HG02759 (cell line): ENCODE results near the gene DPYD.

Experiments
- ATAC-seq: cut with Tn5 transposase; IDR thresholded peaks from one replicate; pipeline ENCODE4 v1.9.1; 2021; ENCODE audit warnings: mild to moderate bottlenecking, moderate library complexity; ENCODE audit not compliant: unreplicated experiment

The DPYD gene

DNA sequence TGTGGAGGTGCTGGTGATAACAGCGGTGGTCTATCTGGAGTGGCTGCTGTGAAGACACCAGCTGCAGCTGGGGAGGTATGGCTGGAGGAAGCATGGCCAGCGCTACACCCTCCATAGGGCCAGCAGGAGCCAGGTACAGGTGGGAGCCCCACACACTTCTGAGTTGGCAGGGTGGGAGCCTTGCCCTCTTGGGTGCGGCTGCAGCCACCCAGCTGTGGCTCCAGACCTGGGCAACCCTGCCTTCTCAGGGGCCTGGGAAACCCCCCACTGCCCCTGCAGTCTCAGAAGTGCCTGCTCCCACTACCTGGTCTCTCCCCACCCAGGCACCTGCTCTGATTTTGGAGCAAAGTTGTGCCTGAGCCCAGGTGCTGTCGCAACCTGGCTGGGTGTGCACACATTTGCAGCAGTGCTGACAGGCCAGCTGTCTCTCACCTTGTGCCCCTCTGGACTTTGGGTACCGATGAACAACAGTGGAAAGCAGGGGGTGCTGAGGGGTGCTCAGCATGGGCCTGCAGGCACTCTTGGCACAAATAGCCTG is 76.2 kb downstream of the DPYD start:
- ATAC-seq: no peak

DNA sequence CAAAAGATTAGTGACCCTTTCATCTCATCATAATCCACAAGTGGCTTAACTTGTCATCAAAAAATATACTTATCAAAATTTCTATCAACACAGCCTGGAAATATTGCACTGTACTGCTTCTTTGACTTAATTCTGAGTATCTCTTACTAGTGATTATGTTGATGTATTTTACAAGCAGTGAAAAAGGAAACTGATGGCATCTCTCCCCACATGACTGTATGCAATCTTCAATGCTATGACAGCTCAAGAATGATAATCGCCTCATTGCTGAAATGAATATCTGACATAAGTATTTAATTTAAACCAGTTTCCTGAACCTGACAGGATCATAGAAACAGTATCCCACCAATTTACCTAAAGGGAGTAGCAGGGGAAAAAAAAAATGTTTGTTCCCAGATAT is 79.5 kb downstream of the DPYD start:
- ATAC-seq: no peak

DNA sequence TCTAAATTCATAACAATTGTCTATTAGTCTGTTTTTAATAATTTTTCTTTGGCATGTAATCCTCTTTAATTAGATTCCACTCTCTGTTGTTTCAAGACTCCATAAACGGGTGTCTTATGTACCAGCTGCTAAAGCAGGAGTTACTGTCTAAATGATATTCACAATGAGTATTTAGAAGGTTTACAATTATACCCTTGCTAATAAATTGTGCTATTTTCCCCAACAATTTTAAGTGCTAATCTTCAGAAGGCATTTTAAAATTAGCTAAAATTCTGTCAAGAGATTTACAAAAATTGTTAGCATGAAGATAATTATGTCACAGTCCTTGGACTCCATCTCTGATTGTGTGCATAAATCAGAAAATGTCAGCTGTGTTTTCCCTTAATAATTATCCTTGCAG is 83.7 kb downstream of the DPYD start:
- no peak for ATAC-seq

DNA sequence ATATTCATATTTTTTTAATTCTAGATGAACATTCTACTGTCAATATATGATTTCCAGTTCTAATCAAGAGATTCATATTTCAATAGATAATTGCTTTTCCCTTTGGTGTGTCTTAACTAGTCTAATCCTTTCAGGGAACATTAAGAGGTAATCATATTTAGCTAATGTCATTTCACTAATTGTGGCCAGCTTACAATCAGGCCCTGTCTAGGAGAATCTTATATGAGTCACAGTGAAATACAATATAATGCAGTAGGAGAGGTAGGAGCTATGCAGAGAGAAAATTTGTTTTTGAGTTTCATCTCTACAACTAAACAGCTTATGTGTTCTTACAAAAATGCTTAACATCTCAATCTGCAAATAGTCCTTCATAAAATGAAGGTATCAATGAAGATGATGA is 85.9 kb downstream of the DPYD start:
- ATAC-seq: no peak

DNA sequence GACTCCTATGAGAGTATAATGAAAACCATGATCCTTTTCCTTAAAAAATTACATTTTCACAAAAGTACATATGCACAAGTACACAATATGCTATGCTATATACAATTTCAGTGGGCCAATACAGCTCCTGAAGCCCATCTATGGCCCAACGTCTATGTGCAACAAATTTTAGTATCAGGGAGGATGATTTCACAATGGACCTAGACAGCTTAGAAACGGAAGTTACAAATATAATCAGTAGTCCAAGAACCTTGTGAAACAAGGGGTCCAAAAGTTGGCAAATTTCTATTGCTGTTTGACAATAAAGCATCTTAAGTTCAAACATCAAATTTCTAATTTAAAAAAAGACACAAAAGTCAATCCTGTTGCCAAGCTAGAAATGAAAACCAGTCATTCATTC is 87.0 kb downstream of the DPYD start:
- ATAC-seq: no peak

DNA sequence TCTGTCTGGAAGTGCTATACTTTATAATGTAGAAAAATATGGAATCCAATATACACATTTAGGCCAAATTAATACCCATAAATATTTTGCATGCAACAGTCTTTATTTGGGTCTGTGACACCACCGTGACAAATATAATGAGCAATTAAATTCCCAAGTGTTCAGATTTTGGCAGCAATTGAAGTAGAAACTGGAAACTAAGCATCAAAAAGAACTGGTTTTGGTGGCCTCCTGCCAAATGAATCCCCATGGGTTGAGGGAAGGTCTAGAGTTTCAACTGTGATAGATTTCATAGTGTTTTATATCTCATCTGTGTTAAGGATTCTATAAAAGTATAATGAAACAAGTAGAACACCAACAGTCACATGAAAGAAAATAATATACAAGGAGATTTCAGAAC is 88.4 kb downstream of the DPYD start:
- no peak for ATAC-seq

DNA sequence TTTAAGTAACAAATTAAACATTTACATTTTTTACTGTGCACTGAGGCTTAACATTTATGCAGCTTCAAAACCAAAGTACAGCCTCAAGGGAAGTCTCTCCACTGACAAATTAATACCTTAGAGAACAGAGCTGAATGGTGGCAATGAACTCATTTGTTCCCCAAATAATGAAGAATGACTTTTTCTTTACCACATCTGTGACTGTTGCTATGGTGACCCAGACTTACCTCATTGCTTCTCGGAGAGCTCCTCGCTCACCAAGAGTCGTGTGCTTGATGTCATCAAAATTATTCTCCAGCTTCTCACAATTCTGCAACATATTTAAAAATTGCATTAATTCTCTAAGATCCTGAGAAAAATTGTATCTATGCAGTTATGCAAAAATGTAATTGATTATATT is 92.9 kb downstream of the DPYD start:
- ATAC-seq: peak; percentile 82

DNA sequence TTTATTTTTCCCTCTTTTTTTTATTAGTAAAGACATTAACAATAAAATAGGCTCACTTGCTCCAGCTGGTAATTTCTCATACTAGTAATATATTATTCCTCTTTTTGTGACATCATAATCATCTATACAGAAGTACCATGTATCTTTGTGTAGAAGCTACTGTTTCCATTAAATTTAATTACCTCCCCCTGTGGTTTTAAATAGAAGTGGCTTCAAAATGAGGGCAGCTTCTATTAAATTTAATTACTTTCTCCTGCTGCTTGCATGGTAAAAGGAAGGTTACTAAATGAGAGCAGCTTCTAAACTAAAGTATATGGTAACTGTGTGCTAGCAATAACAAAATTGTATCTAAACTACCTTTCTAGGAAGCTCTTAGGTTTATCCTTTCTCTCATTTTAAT is 94.0 kb downstream of the DPYD start:
- no peak for ATAC-seq

DNA sequence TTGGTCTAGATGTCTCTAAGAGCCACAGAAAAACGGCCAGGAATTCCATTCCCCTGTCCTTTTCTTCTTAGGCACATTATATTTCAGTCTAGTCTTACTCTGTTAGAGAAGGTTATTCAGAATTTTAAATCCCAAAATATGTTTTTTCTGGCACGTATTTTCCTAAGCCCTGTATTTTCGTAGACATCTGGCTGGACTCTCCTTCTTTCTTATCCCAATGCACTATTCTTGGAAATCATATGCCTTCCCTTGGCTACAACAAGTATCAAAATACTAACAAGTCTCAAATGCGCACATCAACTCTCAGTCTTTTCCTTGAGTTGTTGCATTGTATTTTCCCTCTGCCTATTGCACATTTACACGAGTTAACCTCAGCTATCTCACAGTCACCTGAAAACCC is 96.2 kb downstream of the DPYD start:
- no peak for ATAC-seq

DNA sequence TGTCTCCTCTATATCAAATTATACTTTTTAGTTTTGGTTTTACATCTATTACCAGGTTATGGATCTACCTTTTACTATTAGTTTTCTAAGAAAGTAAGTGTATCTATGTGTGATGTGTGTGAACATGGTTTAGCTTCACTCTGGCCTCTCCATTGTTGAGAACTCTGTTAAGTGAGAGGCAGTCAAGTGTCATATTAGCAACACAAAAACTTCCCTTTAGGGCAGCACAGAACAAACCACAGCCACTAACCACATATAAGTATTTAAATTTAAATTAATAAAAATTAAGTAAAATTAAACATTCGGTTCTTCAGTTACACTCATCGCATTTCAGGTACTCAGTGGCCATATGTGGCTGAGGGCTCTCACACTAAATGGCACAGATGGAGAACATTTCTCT is 96.6 kb downstream of the DPYD start:
- ATAC-seq: no peak

DNA sequence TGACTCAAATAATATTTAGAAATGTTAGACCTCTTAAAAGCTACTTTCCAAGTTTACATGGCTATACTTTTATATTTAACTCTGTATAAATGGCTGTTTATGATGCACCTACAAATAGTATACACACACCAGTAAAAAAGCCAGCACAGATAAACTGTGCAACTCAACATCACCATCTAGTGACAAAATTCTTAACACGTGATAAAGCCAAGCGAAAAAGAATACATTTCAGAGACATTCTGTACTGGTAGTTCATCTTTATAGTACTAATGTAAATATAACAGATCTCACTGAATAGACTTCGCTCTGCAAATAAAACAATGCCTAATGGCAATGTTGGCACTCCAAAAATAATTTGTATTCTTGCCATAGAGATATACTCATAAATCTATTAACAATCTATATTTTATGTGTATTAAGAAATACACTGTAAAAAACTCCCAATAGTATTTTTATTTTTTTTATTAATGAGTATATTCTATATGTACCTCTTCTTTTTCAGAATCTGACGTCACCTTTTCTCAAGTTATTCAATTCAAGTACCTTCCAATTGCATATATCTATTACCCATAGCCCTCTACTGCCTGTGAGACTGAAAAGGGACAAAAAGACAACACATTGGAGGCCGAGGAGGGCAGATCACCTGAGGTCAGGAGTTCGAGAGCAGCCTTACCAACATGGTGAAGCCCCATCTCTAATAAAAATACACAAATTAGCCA is 100.2 kb downstream of the DPYD start:
- ATAC-seq: peak; percentile 79

DNA sequence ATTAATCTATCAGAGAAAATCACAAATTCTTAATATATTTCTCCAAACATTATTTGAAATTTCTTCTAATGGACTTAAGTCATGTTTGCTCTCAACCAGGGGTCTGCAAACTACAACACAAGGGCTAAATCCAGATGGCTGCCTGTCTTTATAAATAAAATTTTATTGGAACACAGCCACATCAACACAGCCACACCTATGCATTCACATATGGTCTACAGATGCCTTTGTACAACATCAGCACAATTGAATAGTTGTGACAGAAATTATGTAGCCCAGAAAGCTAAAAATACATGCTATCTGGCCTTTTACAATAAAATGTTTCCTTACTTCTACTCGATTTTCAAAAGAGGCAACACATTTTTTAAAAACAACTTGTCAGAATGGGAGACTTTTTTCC is 103.9 kb downstream of the DPYD start:
- no peak for ATAC-seq

DNA sequence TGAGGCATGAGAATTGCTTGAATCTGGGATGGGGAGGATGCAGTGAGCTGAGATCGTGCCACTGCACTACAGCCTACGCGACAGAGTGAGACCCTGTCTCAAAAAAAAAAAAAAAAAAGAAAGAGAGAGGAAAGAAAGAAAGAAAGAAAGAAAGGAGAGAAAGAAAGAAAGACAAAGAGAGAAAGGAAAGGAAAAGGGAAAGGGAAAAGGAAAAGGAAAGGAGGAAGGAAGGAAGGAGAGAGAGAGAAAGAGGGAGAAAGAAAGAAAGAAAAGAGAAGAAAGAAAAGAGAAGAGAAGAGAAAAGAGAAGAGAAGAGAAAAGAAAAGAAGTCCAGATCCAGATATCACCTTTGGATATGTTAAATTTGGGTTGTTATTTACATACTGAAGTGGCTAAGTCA is 106.0 kb downstream of the DPYD start:
- no peak for ATAC-seq

DNA sequence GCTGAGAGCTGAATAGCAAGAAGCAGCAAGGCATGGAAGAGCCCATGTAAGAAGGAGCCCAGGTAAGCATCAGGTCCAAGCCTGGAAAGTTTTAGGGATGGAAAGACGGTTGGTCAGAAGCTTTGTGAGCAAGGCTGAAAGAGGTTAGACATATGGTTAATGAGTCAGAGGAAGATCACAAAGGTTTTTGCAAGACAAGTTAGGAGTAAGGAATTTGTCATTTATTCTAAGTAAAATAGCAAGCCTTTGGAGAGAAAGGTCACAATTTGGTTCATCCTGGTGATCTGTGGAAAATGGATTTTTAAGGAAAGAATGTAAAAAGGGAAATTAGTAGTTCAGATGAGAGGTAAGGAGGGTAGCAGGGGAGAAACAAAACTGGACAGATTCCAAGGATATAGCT is 106.7 kb downstream of the DPYD start:
- no peak for ATAC-seq

DNA sequence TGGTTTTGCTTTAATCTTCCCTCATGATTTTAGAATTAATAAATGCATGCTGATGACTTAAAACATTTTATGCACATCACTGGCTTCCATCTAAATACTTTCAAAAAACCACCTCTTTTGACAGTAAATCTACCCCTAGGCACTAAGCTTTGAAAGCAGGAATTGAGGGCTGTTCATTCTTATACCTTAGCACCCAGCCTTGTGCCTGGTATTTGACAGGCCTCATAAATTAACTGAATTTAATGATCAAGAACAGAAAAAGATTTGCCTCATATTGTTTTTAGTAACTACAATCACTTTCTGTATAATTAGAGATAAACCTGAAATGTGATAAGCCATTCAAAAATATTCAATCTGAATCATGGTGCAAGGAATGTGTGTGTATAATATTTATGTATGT is 108.8 kb downstream of the DPYD start:
- no peak for ATAC-seq

DNA sequence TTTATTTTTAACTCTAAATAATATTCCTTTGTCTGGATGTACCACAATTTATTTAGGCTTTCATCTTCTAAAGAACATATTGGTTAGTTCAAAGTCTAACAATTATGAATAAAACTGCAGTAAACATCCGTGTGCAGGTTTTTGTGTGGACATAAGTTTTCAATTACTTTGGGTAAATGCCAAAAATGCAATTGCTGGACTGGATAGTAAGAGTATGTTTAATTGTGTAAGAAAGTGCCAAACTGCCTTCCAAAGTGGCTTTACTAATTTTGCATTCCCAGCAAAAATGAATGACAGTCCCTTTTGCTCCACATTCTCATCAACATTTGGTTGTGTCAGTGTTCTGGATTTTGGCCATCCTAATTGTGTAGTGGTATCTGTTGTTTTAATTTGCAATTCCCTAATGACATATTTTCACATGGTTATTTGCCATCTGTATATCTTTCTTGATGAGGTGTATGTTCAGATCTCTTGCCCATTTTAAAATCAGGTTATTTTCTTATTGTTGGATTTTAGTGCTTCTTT is 113.8 kb downstream of the DPYD start:
- ATAC-seq: no peak

DNA sequence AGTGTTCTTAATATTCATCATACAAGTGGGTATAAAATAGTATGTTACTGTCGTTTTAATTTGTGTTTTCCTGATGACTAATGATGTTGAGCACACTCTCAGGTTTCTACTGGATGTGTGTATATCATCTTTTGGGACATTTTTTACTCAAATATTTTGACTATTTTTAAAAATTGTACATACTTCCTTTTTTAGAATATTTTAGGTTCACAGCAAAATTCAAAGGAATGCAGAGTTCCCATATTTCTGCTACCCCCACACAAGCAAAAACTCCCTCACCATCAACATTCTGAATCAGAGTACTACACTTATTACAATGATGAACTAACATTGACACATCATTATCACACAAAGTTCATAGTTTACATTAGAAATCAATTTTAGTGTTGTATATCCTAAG is 114.5 kb downstream of the DPYD start:
- no peak for ATAC-seq

DNA sequence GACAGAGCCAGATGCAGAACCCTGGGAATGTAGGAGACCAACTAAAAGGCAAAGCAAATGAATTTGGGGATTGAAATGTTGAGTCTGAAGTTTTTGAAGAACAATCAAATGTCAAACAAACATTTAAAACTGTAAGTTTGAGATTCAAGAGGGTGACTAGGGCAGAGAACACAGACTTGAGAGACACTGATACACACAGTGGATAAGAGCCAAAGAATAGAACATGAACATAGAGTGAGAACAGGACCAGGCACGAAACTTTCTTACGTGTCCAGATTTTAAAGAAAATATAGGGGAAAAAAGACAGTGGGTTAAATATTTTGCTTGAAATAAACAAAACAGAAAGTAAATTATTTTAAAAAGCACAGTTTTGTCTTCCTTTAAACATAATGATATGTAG is 115.7 kb downstream of the DPYD start:
- no peak for ATAC-seq

DNA sequence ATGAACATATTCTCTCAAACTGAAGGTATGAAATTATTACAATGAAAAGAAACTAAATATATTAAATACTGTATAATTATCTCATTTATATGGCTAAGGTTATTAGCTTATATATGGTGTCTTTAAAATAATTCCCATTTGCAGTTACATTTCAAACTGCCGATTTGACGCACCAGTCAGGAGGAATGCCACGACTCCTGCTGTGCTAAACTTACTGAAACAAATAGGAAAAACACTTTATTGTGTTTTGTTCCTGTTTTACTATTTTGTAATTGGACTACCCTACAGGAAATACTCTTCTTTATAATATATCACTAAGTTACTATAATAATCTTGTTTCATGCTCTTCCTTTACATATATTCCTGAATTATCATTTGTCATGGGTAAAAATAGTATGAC is 117.8 kb downstream of the DPYD start:
- ATAC-seq: no peak

DNA sequence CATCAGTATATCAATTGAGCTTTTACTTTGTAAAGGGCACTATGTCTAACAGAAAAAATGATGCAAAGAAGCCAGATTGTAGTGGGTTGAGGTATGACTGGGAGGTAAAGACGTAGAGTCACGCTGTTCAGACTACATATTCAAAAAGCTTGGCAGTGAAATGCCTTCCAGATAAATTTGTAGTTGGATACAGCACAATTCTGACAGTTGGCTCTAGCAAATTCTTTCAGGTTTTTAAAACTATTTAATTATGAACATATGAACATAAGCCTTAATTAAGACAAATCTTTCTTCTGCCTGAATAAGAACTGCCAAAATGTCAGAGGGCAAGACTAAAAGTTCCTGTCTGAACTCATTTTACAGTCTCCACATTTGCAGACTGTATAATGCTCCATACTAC is 118.8 kb downstream of the DPYD start:
- ATAC-seq: no peak

DNA sequence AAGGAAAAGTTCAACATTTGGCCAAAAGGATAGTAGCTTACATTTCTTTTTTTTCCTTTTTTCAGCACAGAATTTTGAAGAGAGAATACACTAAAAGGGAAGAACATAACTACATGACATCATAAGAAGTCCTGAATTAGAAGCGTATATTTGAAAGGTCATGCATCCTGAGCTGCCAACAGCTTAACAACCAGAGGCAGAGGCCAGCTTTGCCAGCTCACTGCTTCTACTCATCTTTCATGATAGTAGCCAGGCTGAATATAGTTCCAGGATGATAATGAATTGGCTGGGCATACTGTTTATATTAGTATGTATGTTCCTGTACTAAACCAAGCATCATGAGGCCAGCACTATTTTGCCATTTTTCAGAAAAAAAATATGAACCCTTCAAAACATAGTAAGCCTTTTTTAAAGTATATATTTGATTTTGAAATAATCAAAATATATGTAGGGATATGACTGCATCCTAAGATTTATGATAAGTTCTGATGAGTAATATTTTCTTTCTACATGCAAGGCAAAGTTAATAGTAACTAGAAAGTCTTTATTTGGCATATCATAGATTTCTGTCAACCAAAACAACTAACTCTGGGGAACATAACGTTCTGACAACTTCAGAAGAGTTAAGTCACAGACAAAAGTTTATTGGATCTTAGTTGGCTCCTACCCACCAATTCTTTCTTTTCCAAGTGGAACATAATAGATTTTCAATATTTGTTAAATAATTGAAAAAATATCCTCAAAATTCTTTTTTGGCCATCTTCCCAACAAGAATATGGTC is 123.2 kb downstream of the DPYD start:
- ATAC-seq: no peak

DNA sequence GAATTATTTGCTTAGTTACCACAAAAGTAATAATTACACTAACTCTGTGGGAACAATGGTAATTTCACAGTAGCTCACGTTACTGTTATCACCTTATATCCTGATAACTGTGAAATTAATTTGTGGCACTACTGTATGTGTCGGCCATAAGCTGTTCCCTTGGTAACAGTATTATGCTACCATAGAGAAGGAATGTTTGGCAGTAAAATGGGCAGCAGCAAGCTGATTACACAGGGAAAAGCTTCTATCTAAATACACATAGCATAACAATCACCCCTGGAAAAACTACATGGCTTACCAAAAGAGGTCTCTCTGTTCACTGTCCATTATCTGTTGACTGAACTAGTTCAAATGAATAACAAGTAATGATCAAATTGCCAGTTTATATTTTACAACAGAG is 124.1 kb downstream of the DPYD start:
- ATAC-seq: no peak
